Loucy (cell line): Measurements from ENCODE around the gene PHKB.

Source experiments
- EZH2phosphoT487 ChIP-seq: fragments of 200-600 bp; IDR thresholded peaks from 2 replicates; pipeline ENCODE4 v1.6.1; 2018; ENCODE audit warnings: antibody characterized with exemption, mild to moderate bottlenecking, moderate library complexity, borderline replicate concordance
- TF ChIP-seq, protein P1 (sequence below): fragments of 200-600 bp; sonication (generic); conservative IDR thresholded peaks from 2 replicates; pipeline ENCODE4 v1.5.1; 2014; ENCODE audit warnings: mild to moderate bottlenecking, antibody characterized with exemption, low read length

DNA sequence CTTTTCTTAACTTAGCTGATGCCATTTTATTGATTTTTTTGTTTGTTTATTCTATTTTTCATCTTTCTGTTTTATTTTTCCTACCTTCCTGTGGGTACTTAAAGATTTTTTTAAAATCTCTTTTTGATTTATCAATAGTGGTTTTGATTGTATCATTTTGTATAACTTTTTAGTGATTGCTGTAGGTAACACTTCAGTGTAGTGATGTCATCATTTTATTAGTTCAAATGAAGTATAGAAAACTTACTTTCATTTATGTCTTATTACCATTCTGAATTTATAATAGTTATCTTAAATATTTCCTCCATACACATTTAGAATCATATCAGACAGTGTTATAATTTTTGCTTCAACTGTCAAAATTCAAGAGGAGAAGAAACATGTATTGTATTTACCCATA, 115.9 kb downstream of the PHKB start:
- TF ChIP-seq, protein P1, sequence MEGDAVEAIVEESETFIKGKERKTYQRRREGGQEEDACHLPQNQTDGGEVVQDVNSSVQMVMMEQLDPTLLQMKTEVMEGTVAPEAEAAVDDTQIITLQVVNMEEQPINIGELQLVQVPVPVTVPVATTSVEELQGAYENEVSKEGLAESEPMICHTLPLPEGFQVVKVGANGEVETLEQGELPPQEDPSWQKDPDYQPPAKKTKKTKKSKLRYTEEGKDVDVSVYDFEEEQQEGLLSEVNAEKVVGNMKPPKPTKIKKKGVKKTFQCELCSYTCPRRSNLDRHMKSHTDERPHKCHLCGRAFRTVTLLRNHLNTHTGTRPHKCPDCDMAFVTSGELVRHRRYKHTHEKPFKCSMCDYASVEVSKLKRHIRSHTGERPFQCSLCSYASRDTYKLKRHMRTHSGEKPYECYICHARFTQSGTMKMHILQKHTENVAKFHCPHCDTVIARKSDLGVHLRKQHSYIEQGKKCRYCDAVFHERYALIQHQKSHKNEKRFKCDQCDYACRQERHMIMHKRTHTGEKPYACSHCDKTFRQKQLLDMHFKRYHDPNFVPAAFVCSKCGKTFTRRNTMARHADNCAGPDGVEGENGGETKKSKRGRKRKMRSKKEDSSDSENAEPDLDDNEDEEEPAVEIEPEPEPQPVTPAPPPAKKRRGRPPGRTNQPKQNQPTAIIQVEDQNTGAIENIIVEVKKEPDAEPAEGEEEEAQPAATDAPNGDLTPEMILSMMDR, result no peak
- no peak for TF ChIP-seq EZH2phosphoT487
